HG03354 (cell line): ENCODE measurements around the gene SLC22A1.
"Not testable (repeated sequence)": the region's sequence is repeated elsewhere in the genome, so short reads cannot be mapped to it uniquely, and the experiment has no call there.

Experiments
- ATAC-seq: cut with Tn5 transposase; IDR thresholded peaks from one replicate; pipeline ENCODE4 v1.9.1; 2021; ENCODE audit warnings: mild to moderate bottlenecking; ENCODE audit not compliant: unreplicated experiment, poor library complexity, severe bottlenecking

SLC22A1 gene

GRCh38 chr6:160134779-160135547 is 13.3 kb downstream of the SLC22A1 start:
- ATAC-seq, result no peak

- no peak for ATAC-seq
Measured at GRCh38 chr6:160135907-160136655, 14.5 kb downstream of the SLC22A1 start.

GRCh38 chr6:160137130-160137988 is 15.7 kb downstream of the SLC22A1 start:
- no peak for ATAC-seq

GRCh38 chr6:160137989-160138835 is 16.6 kb downstream of the SLC22A1 start:
- ATAC-seq, result peak; percentile 72

- no peak for ATAC-seq
Measured at GRCh38 chr6:160138839-160139419, 17.3 kb downstream of the SLC22A1 start.

- ATAC-seq, result no peak
Measured at GRCh38 chr6:160139420-160139851, 17.8 kb downstream of the SLC22A1 start.

GRCh38 chr6:160140493-160140892 is 18.9 kb downstream of the SLC22A1 start:
- ATAC-seq, result not testable (repeated sequence)

GRCh38 chr6:160141001-160141726 is 19.5 kb downstream of the SLC22A1 start:
- no peak for ATAC-seq

GRCh38 chr6:160142115-160142715 is 20.6 kb downstream of the SLC22A1 start:
- no peak for ATAC-seq

- no peak for ATAC-seq
Measured at GRCh38 chr6:160146454-160147145, 25.0 kb downstream of the SLC22A1 start.

- ATAC-seq, result no peak
Measured at GRCh38 chr6:160147146-160147536, 25.5 kb downstream of the SLC22A1 start.

- no peak for ATAC-seq
Measured at GRCh38 chr6:160154471-160154870, 32.9 kb downstream of the SLC22A1 start.

- ATAC-seq, result no peak
Measured at GRCh38 chr6:160156842-160157241, 35.2 kb downstream of the SLC22A1 start.

GRCh38 chr6:160160450-160160849 is 38.8 kb downstream of the SLC22A1 start:
- ATAC-seq, result no peak

GRCh38 chr6:160160929-160161646 is 39.5 kb downstream of the SLC22A1 start:
- ATAC-seq, result no peak

- ATAC-seq, result no peak
Measured at GRCh38 chr6:160161647-160161986, 40.0 kb downstream of the SLC22A1 start.

GRCh38 chr6:160162030-160162566 is 40.5 kb downstream of the SLC22A1 start:
- ATAC-seq, result no peak
